Measurements from ENCODE around the gene CNGA2.

CNGA2 gene

DNA sequence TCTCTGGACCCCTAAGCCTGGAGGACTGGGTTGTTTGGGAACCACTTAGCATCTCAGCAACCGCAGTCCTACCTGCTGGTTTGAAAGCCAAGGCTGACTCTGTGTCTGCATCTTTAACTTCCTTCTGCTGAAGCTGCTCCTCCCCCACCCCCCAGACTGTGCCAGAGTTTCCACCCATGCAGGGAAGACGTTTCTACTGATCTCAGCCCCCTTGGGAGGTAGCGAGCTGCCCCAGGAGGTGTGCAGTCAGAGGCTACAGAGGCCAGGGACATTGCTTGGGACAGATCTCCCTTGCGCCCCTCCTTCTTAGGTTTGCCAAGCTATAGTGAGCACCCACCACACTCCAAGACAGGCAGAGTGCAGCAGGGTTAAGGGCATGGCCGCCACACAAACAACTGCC is 23.4 kb upstream of the CNGA2 start:
- in situ Hi-C loops (cut with HindIII; ENCODE audit: low sequenced_read_pairs): no loop called here

DNA sequence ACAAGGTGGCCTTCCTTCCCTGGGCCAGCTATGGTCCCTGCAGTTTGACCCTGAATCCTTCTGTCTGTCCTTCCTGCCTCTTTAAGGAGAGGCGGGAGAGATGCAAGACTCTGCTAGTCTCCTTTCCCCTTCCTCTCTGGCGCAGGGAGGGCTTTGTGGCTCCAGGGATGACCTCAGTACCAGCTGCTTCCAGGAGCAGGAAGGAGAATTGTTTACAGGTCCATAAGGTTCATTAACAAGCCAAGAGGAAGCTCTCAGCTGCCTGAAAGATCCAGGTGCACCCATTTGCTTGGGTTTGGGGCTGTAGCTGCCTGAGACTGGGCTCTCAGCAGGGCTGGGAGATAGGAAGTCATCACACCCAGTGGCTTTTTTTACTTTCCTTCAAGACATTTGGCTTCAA is 22.8 kb upstream of the CNGA2 start:
- in situ Hi-C loops (cut with HindIII; ENCODE audit: low sequenced_read_pairs): no loop called here

DNA sequence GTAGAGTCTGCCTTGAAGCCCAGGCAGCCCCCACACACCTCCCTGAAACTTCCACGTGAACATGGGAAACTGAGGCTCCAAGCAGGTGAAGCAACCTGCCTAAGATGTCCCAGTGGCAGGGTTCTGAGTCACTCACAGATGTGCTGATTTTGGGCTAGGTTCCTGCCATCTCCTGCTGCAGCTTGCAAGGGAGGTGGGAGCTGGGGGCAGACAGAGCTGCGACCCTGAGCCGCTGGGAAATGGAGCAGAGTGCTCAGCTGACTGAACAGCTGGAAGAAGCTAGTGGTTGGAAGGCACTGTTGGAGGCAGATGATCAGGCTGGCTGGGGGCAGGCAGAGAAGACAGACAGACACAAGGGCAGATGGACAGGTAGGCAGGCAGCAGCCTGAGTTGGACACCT is 22.3 kb upstream of the CNGA2 start:
- in situ Hi-C loops (cut with HindIII; ENCODE audit: low sequenced_read_pairs): no loop called here

DNA sequence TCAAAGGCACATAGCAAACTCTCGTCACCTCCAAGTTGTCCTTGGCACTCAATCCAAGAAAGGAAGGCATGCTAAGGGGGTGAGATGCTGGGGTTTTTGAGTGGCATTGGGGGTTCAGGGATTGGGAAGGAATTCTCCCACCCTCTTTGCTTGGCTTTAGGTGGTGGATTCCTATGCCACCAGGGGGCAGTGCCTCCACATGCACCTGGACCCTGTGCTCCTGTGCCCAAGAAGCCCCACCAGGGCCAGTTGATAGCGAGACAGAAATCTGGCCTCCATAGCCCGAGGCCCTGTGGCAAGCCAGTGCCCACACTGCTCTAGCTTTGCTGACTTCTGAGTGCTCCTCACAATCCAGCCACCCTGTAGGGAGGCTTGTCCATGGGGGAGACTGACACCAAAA is 20.7 kb upstream of the CNGA2 start:
- in situ Hi-C loops (cut with HindIII; ENCODE audit: low sequenced_read_pairs): no loop called here

DNA sequence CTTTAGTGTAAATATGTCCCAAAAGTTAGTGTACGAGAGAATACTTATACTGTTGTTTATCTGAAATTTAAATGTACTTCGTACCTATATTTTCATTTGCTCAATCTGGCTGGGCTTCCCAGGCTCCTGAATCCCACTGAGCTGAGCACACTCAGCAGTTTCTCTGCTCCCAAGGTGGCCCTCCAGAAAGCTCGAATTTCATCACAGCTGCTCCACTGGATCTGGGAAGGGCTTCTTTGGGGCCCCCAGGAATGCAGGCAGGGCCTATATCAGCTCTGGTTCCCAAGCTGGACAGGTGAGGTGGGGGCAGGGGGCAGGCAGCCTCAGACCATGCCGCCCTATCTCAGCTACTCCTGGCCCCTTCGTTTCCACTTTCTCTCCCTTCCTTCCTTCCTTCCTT is 20.2 kb upstream of the CNGA2 start:
- in situ Hi-C loops (cut with HindIII; ENCODE audit: low sequenced_read_pairs): no loop called here

DNA sequence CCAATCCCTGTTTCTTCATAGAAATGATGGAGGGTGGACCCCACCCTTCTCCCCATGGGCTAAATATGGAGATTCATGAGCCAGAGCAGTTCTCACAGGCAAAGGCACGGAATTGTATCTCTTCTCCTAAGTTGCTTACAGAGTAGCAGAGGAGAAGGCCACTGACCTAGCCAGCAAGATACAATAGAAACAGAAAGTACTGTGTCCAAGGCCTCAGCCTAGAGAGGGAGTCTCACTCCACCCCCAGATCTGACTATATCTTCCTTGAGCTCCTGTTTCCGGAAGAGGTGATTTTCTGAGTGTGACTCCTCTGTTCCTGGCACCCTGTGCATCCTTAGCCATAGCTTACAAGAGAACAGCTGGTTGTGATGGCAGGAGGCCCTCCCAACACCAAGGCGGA is 18.8 kb upstream of the CNGA2 start, which contains the start of gene FATE1:
Gene FATE1 (plus strand): TSS at position 284 of the 400 bp plus-strand sequence. CDS start 85 bp downstream, at position 369.
- in situ Hi-C loops (cut with HindIII; ENCODE audit: low sequenced_read_pairs): no loop called here

DNA sequence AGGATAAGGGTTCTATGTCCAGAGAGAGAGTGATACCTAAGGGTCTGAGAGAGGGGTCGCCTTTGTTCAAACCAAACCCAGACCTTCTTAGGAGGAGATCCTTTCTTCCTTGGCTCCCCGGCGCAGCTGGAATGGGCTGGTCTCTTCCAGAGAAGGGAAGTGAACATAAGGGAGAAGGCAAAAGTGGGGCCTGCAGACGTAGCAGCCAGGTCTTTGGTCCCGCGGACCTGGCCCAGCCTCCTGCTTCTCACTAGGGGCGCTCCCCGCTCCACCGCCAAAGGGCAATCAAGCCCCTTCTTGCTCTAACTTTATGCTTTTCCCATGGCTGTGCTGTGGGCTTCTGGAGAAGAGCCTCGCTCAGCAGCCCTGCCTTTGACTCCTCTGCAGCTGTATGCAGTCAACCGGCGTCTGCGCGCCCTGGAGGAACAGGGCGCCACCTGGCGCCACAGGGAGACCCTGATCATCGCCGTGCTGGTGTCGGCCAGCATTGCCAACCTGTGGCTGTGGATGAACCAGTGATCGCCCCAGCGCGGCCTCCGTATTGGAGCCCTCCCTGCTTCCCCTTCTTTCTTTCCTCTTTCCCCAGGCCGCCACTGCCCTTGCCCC is 12.2 kb upstream of the CNGA2 start:
- in situ Hi-C loops (cut with HindIII; ENCODE audit: low sequenced_read_pairs): no loop called here

DNA sequence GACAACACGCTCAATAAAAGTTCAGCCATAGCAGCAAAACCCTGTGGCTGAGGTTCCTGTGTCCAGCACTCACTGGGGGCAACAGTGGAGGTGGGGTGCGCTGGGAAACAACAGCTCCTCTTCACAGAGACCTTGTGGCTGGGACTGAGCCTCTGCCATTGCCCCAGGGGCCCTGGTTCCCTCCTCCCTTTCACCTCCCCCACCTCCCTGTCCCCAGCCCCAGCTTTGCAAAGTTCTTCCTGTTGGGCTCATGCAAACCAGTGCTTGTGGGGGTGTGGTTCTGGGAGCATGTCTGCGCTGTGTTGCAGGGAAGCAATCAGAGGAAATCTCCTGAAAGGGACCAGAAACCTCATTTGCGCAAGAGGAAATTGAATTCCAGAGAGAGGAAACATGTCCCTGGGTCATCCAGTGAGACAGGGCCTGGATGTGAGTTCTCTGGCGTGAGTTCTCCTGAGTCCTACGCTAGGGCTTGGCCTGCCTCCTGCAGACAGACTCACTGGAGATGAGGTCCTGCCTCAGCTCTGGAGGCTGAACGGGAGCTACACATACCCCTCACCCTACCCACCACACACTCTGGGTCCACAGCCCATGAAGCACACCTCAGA is 11.3 kb upstream of the CNGA2 start:
- in situ Hi-C loops (cut with HindIII; ENCODE audit: low sequenced_read_pairs): no loop called here

DNA sequence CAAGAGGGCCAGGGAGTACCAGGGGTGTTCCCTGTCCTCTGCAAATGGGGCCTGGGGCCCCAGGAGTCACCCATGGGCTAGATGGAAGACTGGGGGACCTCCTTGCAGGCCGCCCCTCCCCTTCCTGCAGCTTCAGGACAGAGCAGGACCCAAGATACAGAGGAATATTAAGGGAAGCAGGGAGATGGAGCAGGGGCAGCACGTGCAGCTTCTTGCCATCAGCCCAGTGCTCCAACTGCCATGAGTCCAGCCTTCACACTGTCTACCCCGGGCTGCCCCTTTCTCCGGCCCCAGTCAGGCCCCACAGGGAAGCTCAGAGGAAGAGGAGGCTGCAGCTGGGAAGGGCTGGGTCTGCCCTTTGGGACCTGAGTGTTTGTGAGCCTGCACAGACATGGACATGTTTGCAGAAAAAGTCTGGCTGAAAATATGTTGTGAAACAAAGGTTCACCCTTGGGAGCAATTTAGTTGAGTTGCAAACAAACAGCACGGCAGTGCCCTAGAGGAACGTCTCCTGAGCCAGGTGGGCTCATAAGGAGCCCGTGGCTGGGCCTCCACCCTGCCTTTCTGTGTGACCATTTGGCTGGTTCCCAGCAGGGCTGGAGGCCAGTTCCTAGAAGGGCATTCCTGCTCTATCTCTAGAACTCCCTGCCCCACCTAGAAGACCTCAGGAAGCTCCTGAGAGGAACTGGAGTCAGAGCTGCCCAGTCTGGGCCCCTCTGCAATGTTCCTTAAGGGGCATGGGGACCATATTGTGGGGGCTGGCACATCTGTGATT is 9.8 kb upstream of the CNGA2 start:
- in situ Hi-C loops (cut with HindIII; ENCODE audit: low sequenced_read_pairs): no loop called here

DNA sequence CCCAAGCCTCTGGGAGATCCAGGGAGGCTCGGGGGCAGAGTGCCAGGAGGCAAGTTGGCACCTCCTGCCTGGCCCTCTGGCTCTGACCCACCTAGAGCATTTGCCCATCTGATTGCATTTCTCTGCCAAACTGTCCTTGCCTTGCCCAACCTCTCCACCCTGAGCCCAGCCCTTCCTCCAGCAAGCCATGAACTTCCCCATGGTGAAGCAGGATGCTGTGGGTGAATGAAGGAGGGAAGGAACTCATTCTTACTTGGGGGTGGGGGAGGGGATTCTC is 9.3 kb upstream of the CNGA2 start:
- in situ Hi-C loops (cut with HindIII; ENCODE audit: low sequenced_read_pairs): no loop called here

DNA sequence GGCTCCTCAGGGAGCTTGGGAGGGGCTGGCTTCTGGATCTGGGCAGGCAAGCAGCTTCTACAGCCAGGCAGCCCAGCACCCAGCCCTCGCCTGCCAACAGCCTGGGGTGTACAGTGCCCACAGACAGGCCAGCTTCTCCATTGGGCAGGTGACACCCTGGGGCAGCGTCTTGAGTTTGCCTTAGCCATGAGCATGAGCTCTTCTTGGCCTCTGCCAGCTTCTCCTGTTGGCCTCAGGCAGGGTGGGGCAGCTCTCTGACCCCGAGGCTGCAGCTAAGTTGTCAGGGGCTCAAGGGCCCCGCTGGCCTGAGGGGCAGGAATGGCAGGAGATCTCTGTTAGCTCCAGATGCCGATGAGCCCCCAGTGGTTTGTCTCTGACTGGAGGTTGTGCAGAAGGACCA is 7.8 kb upstream of the CNGA2 start:
- in situ Hi-C loops (cut with HindIII; ENCODE audit: low sequenced_read_pairs): no loop called here

DNA sequence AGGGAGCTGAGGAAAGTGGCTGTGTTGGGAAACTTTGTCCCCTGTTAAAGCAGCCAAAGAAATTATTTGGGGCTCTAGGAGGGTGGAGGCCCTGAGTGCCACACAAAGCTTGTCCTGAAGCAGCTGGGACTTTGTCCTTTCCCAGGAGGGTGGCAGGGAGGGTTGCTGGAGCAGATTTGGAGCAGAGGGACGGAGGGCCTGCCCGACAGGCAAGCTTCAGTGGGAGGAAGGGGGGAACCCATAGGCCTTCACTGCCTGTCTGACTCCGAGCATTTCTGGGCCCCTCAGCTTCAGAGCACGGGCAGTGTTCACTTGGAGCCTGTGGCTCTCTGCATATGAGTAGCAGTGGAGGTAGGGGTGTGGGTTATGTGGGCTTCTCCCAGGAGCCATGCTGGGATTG is 7.2 kb upstream of the CNGA2 start:
- in situ Hi-C loops (cut with HindIII; ENCODE audit: low sequenced_read_pairs): no loop called here

DNA sequence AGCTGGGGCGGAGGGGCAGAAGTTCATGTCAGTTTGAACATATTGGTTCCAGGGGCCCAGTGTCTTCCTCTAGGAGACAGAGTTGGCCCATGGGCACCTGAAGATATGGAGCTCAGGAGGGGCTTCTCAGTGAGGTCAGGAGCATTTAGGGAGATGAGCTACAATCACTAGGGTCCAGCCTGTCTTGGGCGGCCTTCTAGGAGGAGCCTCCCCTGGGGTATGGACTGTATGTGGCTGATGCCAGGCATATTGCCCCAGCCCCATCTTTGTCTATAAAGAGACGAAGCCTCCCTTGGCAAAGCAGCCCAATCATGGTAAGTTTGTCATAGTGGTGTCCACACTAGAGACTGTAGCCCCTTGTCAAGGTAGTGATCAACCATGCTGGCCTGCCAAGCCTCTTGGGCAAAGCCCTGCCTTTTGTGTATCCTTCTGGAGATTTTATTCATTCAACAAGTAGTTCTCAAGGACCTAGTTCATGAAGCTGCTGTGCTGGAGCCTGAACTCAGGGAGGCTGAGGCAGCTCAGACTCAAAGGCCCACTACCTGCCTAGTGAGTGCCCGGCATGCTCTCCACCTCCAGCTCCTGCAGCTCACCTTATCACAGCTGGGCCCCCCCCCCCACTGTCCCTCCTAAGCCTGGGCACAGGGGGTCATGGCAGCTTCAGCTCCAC is 5.4 kb upstream of the CNGA2 start:
- in situ Hi-C loops (cut with HindIII; ENCODE audit: low sequenced_read_pairs): no loop called here

DNA sequence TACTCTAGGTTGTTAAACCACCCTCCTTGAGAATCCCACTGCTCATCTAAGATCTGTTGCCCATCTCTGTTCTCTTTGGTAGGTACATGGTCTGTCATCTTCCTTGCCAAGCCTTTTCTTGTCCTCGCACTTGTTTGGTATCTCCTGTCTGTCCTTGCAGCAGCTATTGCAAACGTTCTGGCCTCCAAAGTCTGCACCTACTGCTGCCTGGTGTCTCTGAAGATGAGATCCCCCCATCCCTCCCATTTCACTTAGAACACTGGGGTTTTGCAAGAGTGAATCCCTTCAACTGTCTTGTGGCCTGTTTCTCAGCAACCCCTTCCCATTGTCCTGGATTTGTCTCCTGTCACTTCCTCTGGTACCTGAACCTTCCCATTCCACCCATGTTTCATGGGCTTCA is 673 bp downstream of the CNGA2 start:
- in situ Hi-C loops (cut with HindIII; ENCODE audit: low sequenced_read_pairs): no loop called here

DNA sequence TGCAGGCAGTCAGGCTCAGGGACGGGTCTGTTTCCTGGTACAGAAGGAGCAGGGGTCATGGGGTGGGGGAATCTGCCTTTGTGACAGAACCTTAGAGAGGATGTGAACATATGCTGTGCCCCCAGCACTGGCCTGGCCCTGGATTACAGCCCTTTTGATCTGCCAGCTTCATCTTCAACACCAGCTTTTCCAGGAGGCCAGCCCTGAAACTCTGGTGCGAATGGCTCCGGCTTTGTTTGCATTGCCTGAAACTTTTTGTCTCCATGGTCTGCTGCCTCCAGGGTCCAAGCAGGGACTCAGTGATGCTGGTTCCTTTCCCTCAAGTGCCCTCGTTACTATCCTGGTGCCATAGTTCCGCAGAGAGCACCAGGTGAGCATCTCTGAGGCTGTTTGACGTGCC is 2.1 kb downstream of the CNGA2 start:
- in situ Hi-C loops (cut with HindIII; ENCODE audit: low sequenced_read_pairs): no loop called here

DNA sequence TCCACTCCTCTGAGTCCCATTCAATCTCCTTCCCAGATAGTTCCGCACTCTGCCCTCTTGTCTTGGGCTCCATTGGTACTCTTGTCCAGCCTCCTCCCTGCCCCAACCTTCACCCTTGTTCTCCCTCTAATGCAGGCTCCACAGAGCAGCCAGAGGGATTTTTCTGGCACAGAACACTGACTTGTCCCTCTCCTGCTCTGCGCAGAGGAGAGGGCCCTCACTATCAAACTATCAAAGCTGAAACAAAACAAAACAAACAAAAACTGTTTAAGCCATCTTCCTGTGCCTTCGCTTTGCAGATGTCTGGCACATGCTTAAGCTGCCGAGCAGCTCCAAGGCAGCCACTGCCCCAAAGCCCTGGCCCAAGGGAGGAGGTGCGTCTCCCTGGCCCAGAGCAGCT is 2.9 kb downstream of the CNGA2 start:
- in situ Hi-C loops (cut with HindIII; ENCODE audit: low sequenced_read_pairs): no loop called here

DNA sequence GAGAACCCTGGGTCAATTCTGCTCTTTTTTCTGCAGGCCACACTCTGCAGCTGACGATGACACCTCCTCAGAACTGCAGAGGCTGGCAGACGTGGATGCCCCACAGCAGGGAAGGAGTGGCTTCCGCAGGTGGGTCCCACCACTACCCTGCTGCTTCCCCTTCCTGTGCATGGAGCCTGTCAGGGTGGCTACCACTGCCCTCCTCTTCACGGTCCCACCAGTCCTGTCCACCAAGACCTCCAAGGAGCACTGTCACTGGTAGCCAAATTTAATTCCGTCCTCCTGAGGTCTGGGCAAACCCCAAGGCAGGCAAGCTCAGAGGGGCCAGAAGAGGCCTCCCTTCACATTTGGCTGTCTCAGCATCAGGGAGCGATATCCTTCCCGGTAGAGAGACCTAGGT is 4.2 kb downstream of the CNGA2 start:
- in situ Hi-C loops (cut with HindIII; ENCODE audit: low sequenced_read_pairs): no loop called here

DNA sequence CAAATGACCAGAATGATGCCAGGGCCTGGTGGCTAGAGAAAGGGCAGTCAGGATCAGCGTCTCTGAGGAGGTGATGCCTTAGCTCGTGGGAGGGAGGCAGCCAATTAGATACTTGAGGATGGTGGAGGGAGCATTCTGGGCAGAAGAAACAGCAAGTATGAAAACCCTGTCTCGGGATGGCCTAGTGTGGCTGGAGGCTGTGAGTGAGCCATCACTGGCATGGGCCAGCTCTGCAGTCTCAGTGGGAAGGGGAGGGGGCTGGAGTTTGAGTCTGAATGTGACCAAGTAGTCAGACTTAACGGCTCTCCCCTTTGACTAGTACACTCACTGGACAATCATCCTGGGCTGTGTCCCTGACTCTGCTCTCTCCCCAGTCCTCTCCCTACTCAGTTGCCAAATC is 7.1 kb downstream of the CNGA2 start:
- in situ Hi-C loops (cut with HindIII; ENCODE audit: low sequenced_read_pairs): no loop called here

DNA sequence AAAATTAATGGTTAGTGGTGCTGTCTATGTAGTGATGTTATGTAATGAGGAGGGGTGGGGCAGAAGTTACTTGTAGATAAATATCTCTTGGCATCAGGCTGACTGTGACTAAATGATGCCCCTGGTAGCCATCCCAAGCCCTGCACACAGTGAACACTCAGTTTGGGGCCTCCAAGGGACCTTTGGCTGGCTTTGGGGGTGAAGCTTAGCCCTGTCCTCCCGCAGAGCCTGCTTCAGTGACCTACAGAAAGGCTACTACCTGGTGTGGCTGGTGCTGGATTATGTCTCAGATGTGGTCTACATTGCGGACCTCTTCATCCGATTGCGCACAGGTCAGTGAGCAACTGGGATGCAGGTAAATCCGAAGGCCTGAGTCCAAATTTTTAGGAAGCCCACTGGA is 7.8 kb downstream of the CNGA2 start:
- in situ Hi-C loops (cut with HindIII; ENCODE audit: low sequenced_read_pairs): no loop called here

DNA sequence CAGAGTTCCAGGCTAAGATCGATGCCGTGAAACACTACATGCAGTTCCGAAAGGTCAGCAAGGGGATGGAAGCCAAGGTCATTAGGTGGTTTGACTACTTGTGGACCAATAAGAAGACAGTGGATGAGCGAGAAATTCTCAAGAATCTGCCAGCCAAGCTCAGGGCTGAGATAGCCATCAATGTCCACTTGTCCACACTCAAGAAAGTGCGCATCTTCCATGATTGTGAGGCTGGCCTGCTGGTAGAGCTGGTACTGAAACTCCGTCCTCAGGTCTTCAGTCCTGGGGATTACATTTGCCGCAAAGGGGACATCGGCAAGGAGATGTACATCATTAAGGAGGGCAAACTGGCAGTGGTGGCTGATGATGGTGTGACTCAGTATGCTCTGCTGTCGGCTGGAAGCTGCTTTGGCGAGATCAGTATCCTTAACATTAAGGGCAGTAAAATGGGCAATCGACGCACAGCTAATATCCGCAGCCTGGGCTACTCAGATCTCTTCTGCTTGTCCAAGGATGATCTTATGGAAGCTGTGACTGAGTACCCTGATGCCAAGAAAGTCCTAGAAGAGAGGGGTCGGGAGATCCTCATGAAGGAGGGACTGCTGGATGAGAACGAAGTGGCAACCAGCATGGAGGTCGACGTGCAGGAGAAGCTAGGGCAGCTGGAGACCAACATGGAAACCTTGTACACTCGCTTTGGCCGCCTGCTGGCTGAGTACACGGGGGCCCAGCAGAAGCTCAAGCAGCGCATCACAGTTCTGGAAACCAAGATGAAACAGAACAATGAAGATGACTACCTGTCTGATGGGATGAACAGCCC is 9.3 kb downstream of the CNGA2 start:
- in situ Hi-C loops (cut with HindIII; ENCODE audit: low sequenced_read_pairs): no loop called here

DNA sequence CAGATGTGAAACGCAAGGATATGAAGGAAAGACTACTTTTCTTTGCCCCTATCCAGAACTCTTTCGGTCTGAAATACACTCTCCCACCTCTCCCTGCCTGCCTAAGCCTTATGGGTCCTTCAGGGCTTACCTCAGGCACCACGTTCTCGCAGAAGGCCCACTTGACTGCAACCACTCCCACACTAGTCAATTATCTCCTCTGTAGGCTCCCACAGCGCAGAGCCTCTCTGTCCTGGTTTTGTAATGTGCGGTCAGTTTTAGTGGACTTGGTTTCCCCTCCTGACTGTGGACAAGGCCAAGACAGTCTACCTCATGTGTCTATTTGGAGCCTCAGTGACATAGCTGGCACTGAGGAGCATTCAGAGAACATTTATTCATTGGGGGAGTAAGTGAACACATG is 11.1 kb downstream of the CNGA2 start:
- in situ Hi-C loops (cut with HindIII; ENCODE audit: low sequenced_read_pairs): no loop called here

Measured in endothelial cell of hepatic sinusoid (primary cell).